ENCODE data around the gene PPIF. TPM values are rescaled to one million over a fixed set of nuclear protein-coding genes. Genes with fewer than 3 reads are reported as not detected.
A peak's percentile ranks its signal among the peaks of the same experiment; 100 is the strongest.

PPIF gene
- total RNA-seq, 3 donors from 2014 or later = 54.6 to 88.5 (median 77.3) TPM

- intact Hi-C loops (cut with DNase I, micrococcal nuclease) = loop anchor here in 1 of 2 donors (5.0 kb wide), 1 partner anchor 40 kb away; no protein-coding TSS in a partner anchor
- no peak for TF ChIP-seq CTCF (IDR thresholded peaks at IDR 0.05)
- Histone ChIP-seq H3K9me3 (no peaks in the 10 kb centered on the region), H3K36me3 (ENCODE audit: low read depth) (no peaks in the 10 kb centered on the region), H3K4me1 (ENCODE audit: low read depth) (peaks cover 16% of the 10 kb centered on the region), H3K4me3 (no peak overlapping the region)
- DNase-seq (no peak), ATAC-seq (no peak)
Measured at GRCh38 chr10:79402625-79402946, 55.3 kb downstream of the PPIF start.

- no peaks in the 10 kb centered on the region for H3K36me3 ChIP-seq (ENCODE audit: low read depth)
- ATAC-seq = no peak
- no peak overlapping the region for H3K4me3 ChIP-seq
- H3K4me1 ChIP-seq (ENCODE audit: low read depth) = peaks cover 19% of the 10 kb centered on the region
- DNase-seq = peak in 2 of 3 donors; percentile 12 to 20
- intact Hi-C loops (cut with DNase I, micrococcal nuclease) = loop anchor here in 1 of 2 donors (5.0 kb wide), 1 partner anchor 39 kb away; no protein-coding TSS in a partner anchor
- no peak for TF ChIP-seq CTCF (IDR thresholded peaks at IDR 0.05)
- H3K9me3 ChIP-seq = no peaks in the 10 kb centered on the region
Measured at GRCh38 chr10:79402951-79403350, 55.7 kb downstream of the PPIF start.

GRCh38 chr10:79403441-79404230 is 56.4 kb downstream of the PPIF start:
- peak in 2 of 3 donors; percentile 29 to 52 for DNase-seq
- Histone ChIP-seq H3K9me3 (no peaks in the 10 kb centered on the region), H3K4me3 (no peak overlapping the region), H3K4me1 (ENCODE audit: low read depth) (peaks cover 23% of the 10 kb centered on the region), H3K36me3 (ENCODE audit: low read depth) (no peaks in the 10 kb centered on the region)
- ATAC-seq = no peak
- TF ChIP-seq CTCF (IDR thresholded peaks at IDR 0.05) = no peak
- intact Hi-C loops (cut with DNase I, micrococcal nuclease) = loop anchor here in 1 of 2 donors (5.0 kb wide), 1 partner anchor 39 kb away; no protein-coding TSS in a partner anchor

GRCh38 chr10:79404231-79404609 is 57.0 kb downstream of the PPIF start:
- TF ChIP-seq CTCF (IDR thresholded peaks at IDR 0.05) = no peak
- no peaks in the 10 kb centered on the region for H3K9me3 ChIP-seq
- peaks cover 23% of the 10 kb centered on the region for H3K4me1 ChIP-seq (ENCODE audit: low read depth)
- intact Hi-C loops (cut with DNase I, micrococcal nuclease) = loop anchor here in 1 of 2 donors (5.0 kb wide), 1 partner anchor 38 kb away; no protein-coding TSS in a partner anchor
- DNase-seq (peak in 2 of 3 donors; percentile 42 to 51), ATAC-seq (peak; percentile 34)
- H3K36me3 ChIP-seq (ENCODE audit: low read depth) = no peaks in the 10 kb centered on the region
- no peak overlapping the region for H3K4me3 ChIP-seq

- Histone ChIP-seq H3K9me3 (no peaks in the 10 kb centered on the region), H3K4me3 (no peak overlapping the region), H3K4me1 (ENCODE audit: low read depth) (peaks cover 19% of the 10 kb centered on the region), H3K36me3 (ENCODE audit: low read depth) (no peaks in the 10 kb centered on the region)
- intact Hi-C loops (cut with DNase I, micrococcal nuclease) = loop anchor here in 1 of 2 donors (5.0 kb wide), 1 partner anchor 38 kb away; no protein-coding TSS in a partner anchor
- no peak for ATAC-seq
- peak in 1 of 3 donors; percentile 17 for DNase-seq
- no peak for TF ChIP-seq CTCF (IDR thresholded peaks at IDR 0.05)
Measured at GRCh38 chr10:79404690-79405131, 57.4 kb downstream of the PPIF start.

Other genes starting within 250 kb of the PPIF start
- 100 to 1,000 TPM in 1 of 3 donors, 10 to 100 TPM in 1, 1 to 10 TPM in 1; 5.6 to 125 (median 22.8) TPM for gene ZCCHC24, start 98.2 kb downstream of the PPIF start, total RNA-seq
- under 1 TPM; 0.09 to 0.87 (median 0.16) TPM for gene EIF5AL1, start 165.1 kb downstream of the PPIF start, total RNA-seq
- 1 to 10 TPM; 1.0 to 8.2 (median 2.8) TPM for gene SFTPA2, start 212.9 kb downstream of the PPIF start, total RNA-seq

All from mucosa of descending colon (tissue), 3 donors.